Measurements from ENCODE around the gene CACNG4.

CACNG4 gene

GRCh38 chr17:66932311-66932710 is 32.2 kb upstream of the CACNG4 start:
- H3K4me3 ChIP-seq (ENCODE audit: low read length) = no peak overlapping the region

GRCh38 chr17:66934040-66934439 is 30.5 kb upstream of the CACNG4 start:
- Histone ChIP-seq H3K9me3 (ENCODE audit: insufficient read depth, low read depth, low read length) (peaks cover 21% of the 10 kb centered on the region), H3K9ac (ENCODE audit: low read depth, low read length) (no peak overlapping the region), H3K36me3 (ENCODE audit: insufficient read depth, low read depth, low read length) (no peaks in the 10 kb centered on the region), H3K4me1 (ENCODE audit: insufficient read depth, low read length) (no peaks in the 10 kb centered on the region), H3K27me3 (ENCODE audit: insufficient read depth, low read length) (no peaks in the 10 kb centered on the region), H3K27ac (ENCODE audit: low read length) (no peak overlapping the region), H3K4me3 (ENCODE audit: low read length) (no peak overlapping the region)

More at GRCh38 chr17:66932311-66932710, 32.2 kb upstream of the CACNG4 start:
- no peaks in the 10 kb centered on the region for H3K27me3 ChIP-seq (ENCODE audit: insufficient read depth, low read length)
- H3K27ac ChIP-seq (ENCODE audit: low read length) = no peak overlapping the region
- H3K36me3 ChIP-seq (ENCODE audit: insufficient read depth, low read depth, low read length) = no peaks in the 10 kb centered on the region
- H3K9me3 ChIP-seq (ENCODE audit: insufficient read depth, low read depth, low read length) = peaks cover 12% of the 10 kb centered on the region; the same call in 1 of the 2 replicates
- H3K9ac ChIP-seq (ENCODE audit: low read depth, low read length) = no peak overlapping the region
- no peaks in the 10 kb centered on the region for H3K4me1 ChIP-seq (ENCODE audit: insufficient read depth, low read length)

- Histone ChIP-seq H3K4me1 (ENCODE audit: insufficient read depth, low read length) (no peaks in the 10 kb centered on the region), H3K36me3 (ENCODE audit: insufficient read depth, low read depth, low read length) (no peaks in the 10 kb centered on the region), H3K27ac (ENCODE audit: low read length) (no peak overlapping the region), H3K4me3 (ENCODE audit: low read length) (no peak overlapping the region), H3K9ac (ENCODE audit: low read depth, low read length) (no peak overlapping the region), H3K9me3 (ENCODE audit: insufficient read depth, low read depth, low read length) (peaks cover 21% of the 10 kb centered on the region), H3K27me3 (ENCODE audit: insufficient read depth, low read length) (no peaks in the 10 kb centered on the region)
Measured at GRCh38 chr17:66935717-66936116, 28.8 kb upstream of the CACNG4 start.

GRCh38 chr17:66938656-66939055 is 25.9 kb upstream of the CACNG4 start:
- peaks cover 21% of the 10 kb centered on the region for H3K9me3 ChIP-seq (ENCODE audit: insufficient read depth, low read depth, low read length)
- H3K4me1 ChIP-seq (ENCODE audit: insufficient read depth, low read length) = no peaks in the 10 kb centered on the region
- no peaks in the 10 kb centered on the region for H3K27me3 ChIP-seq (ENCODE audit: insufficient read depth, low read length)

GRCh38 chr17:66939461-66940114 is 24.9 kb upstream of the CACNG4 start:
- Histone ChIP-seq H3K9me3 (ENCODE audit: insufficient read depth, low read depth, low read length) (peaks cover 21% of the 10 kb centered on the region), H3K4me1 (ENCODE audit: insufficient read depth, low read length) (peaks cover 4% of the 10 kb centered on the region), H3K27me3 (ENCODE audit: insufficient read depth, low read length) (no peaks in the 10 kb centered on the region), H3K4me3 (ENCODE audit: low read length) (no peak overlapping the region), H3K36me3 (ENCODE audit: insufficient read depth, low read depth, low read length) (no peaks in the 10 kb centered on the region), H3K27ac (ENCODE audit: low read length) (no peak overlapping the region), H3K9ac (ENCODE audit: low read depth, low read length) (no peak overlapping the region)

More at GRCh38 chr17:66938656-66939055, 25.9 kb upstream of the CACNG4 start:
- no peaks in the 10 kb centered on the region for H3K36me3 ChIP-seq (ENCODE audit: insufficient read depth, low read depth, low read length)
- H3K27ac ChIP-seq (ENCODE audit: low read length) = no peak overlapping the region
- no peak overlapping the region for H3K4me3 ChIP-seq (ENCODE audit: low read length)
- no peak overlapping the region for H3K9ac ChIP-seq (ENCODE audit: low read depth, low read length)

- Histone ChIP-seq H3K4me3 (ENCODE audit: low read length) (no peak overlapping the region), H3K27me3 (ENCODE audit: insufficient read depth, low read length) (no peaks in the 10 kb centered on the region), H3K9me3 (ENCODE audit: insufficient read depth, low read depth, low read length) (peaks cover 19% of the 10 kb centered on the region), H3K27ac (ENCODE audit: low read length) (no peak overlapping the region), H3K9ac (ENCODE audit: low read depth, low read length) (no peak overlapping the region), H3K4me1 (ENCODE audit: insufficient read depth, low read length) (peaks cover 8% of the 10 kb centered on the region), H3K36me3 (ENCODE audit: insufficient read depth, low read depth, low read length) (no peaks in the 10 kb centered on the region)
Measured at GRCh38 chr17:66941249-66941648, 23.3 kb upstream of the CACNG4 start.

- no peaks in the 10 kb centered on the region for H3K36me3 ChIP-seq (ENCODE audit: insufficient read depth, low read depth, low read length)
- peaks cover 12% of the 10 kb centered on the region for H3K9me3 ChIP-seq (ENCODE audit: insufficient read depth, low read depth, low read length)
- H3K9ac ChIP-seq (ENCODE audit: low read depth, low read length) = no peak overlapping the region
- H3K4me1 ChIP-seq (ENCODE audit: insufficient read depth, low read length) = peaks cover 8% of the 10 kb centered on the region
- no peak overlapping the region for H3K4me3 ChIP-seq (ENCODE audit: low read length)
- no peaks in the 10 kb centered on the region for H3K27me3 ChIP-seq (ENCODE audit: insufficient read depth, low read length)
- no peak overlapping the region for H3K27ac ChIP-seq (ENCODE audit: low read length)
Measured at GRCh38 chr17:66941773-66942450, 22.6 kb upstream of the CACNG4 start.

- peaks cover 6% of the 10 kb centered on the region for H3K9me3 ChIP-seq (ENCODE audit: insufficient read depth, low read depth, low read length)
- H3K4me3 ChIP-seq (ENCODE audit: low read length) = no peak overlapping the region
- H3K27me3 ChIP-seq (ENCODE audit: insufficient read depth, low read length) = no peaks in the 10 kb centered on the region
- no peak overlapping the region for H3K9ac ChIP-seq (ENCODE audit: low read depth, low read length)
- H3K4me1 ChIP-seq (ENCODE audit: insufficient read depth, low read length) = peaks cover 8% of the 10 kb centered on the region
- H3K36me3 ChIP-seq (ENCODE audit: insufficient read depth, low read depth, low read length) = no peaks in the 10 kb centered on the region
- no peak overlapping the region for H3K27ac ChIP-seq (ENCODE audit: low read length)
Measured at GRCh38 chr17:66942451-66943264, 21.8 kb upstream of the CACNG4 start.

- no peaks in the 10 kb centered on the region for H3K27me3 ChIP-seq (ENCODE audit: insufficient read depth, low read length)
- no peak overlapping the region for H3K27ac ChIP-seq (ENCODE audit: low read length)
- peaks cover 8% of the 10 kb centered on the region for H3K4me1 ChIP-seq (ENCODE audit: insufficient read depth, low read length)
- no peak overlapping the region for H3K4me3 ChIP-seq (ENCODE audit: low read length)
- H3K9ac ChIP-seq (ENCODE audit: low read depth, low read length) = no peak overlapping the region
- no peaks in the 10 kb centered on the region for H3K9me3 ChIP-seq (ENCODE audit: insufficient read depth, low read depth, low read length)
- H3K36me3 ChIP-seq (ENCODE audit: insufficient read depth, low read depth, low read length) = no peaks in the 10 kb centered on the region
Measured at GRCh38 chr17:66943484-66943883, 21.0 kb upstream of the CACNG4 start.

GRCh38 chr17:66944351-66945146 is 20.0 kb upstream of the CACNG4 start:
- H3K27ac ChIP-seq (ENCODE audit: low read length) = no peak overlapping the region
- no peaks in the 10 kb centered on the region for H3K27me3 ChIP-seq (ENCODE audit: insufficient read depth, low read length)
- H3K4me1 ChIP-seq (ENCODE audit: insufficient read depth, low read length) = peaks cover 8% of the 10 kb centered on the region
- no peaks in the 10 kb centered on the region for H3K9me3 ChIP-seq (ENCODE audit: insufficient read depth, low read depth, low read length)
- no peak overlapping the region for H3K9ac ChIP-seq (ENCODE audit: low read depth, low read length)
- H3K4me3 ChIP-seq (ENCODE audit: low read length) = no peak overlapping the region
- H3K36me3 ChIP-seq (ENCODE audit: insufficient read depth, low read depth, low read length) = no peaks in the 10 kb centered on the region

- H3K9ac ChIP-seq (ENCODE audit: low read depth, low read length) = no peak overlapping the region
- H3K4me1 ChIP-seq (ENCODE audit: insufficient read depth, low read length) = peaks cover 9% of the 10 kb centered on the region
- H3K4me3 ChIP-seq (ENCODE audit: low read length) = no peak overlapping the region
Measured at GRCh38 chr17:66945147-66945835, 19.2 kb upstream of the CACNG4 start.

More at GRCh38 chr17:66945147-66945835, 19.2 kb upstream of the CACNG4 start:
- Histone ChIP-seq H3K27me3 (ENCODE audit: insufficient read depth, low read length) (no peaks in the 10 kb centered on the region), H3K9me3 (ENCODE audit: insufficient read depth, low read depth, low read length) (no peaks in the 10 kb centered on the region; the same call in 1 of the 2 replicates), H3K27ac (ENCODE audit: low read length) (no peak overlapping the region), H3K36me3 (ENCODE audit: insufficient read depth, low read depth, low read length) (no peaks in the 10 kb centered on the region)
